Measurements from ENCODE around the gene CACNG7. TPM values are rescaled to one million over a fixed set of nuclear protein-coding genes. Genes with fewer than 3 reads are reported as not detected.

CACNG7 gene
- total and polyA plus RNA-seq, 10 of the 15 experiments (the other 5 are each of a cell fraction or from before 2014, with no cell fraction given): not detected

GRCh38 chr19:53966931-53967330 lies 57.9 kb downstream of the CACNG7 start:
- DNase-seq (ENCODE audit: low read depth, low spot score) (no peak), FAIRE-seq (no peak), ATAC-seq (no peak)
- ChIA-PET SMC1A (ENCODE audit: uncharacterized antibody, unreplicated experiment) (no interaction called here), RAD21 (ENCODE audit: unreplicated experiment) (no interaction called here), CTCF (no interaction called here), POLR2A (no interaction called here)
- in situ Hi-C loops (cut with MboI) (no loop called here), intact Hi-C loops (cut with micrococcal nuclease; ENCODE audit: unreplicated experiment) (no loop called here)
- TF ChIP-seq ZBED1 (IDR thresholded peaks at IDR 0.05; ENCODE audit: borderline replicate concordance) (no peak), ZNF217 (IDR thresholded peaks at IDR 0.05) (no peak), RAD21 (IDR thresholded peaks at IDR 0.05; ENCODE audit: insufficient read depth, low read depth, low read length) (no peak), KLF5 (IDR thresholded peaks at IDR 0.05; ENCODE audit: partially characterized antibody) (no peak), USF2 (IDR thresholded peaks at IDR 0.05; ENCODE audit: borderline replicate concordance, low read depth, low read length) (no peak), ZNF384 (IDR thresholded peaks at IDR 0.05; ENCODE audit: borderline replicate concordance, low read depth, low read length) (no peak), ZZZ3 (IDR thresholded peaks at IDR 0.05; ENCODE audit: control insufficient read depth, insufficient read length, low read depth) (no peak), HDAC6 (IDR thresholded peaks at IDR 0.05; ENCODE audit: unreplicated experiment) (no peak), LARP7 (IDR thresholded peaks at IDR 0.05) (no peak), ZNF274 (IDR thresholded peaks at IDR 0.05; ENCODE audit: insufficient read depth, insufficient read length) (no peak), YBX1 (IDR thresholded peaks at IDR 0.05) (no peak), JUND (IDR thresholded peaks at IDR 0.05; ENCODE audit: low read depth, low read length) (no peak), EGR1 (IDR thresholded peaks at IDR 0.05; ENCODE audit: borderline replicate concordance in 1 of 2, low read depth in 2 of 2, low read length in 2 of 2) (no peak), SPI1 (IDR thresholded peaks at IDR 0.05; ENCODE audit: borderline replicate concordance, insufficient read depth, low read depth, low read length) (no peak), TCF7 (IDR thresholded peaks at IDR 0.05; ENCODE audit: borderline replicate concordance) (no peak), PRDM15 (CRISPR knock-in tag; IDR thresholded peaks at IDR 0.05) (no peak), BCLAF1 (IDR thresholded peaks at IDR 0.05) (no peak), RUNX3 (IDR thresholded peaks at IDR 0.05; ENCODE audit: low read length) (no peak), POLR2AphosphoS5 (IDR thresholded peaks at IDR 0.05; ENCODE audit: low read length) (no peak)
- Histone ChIP-seq H3K4me1 (ENCODE audit: control insufficient read depth, insufficient read depth, low read length) (no peaks in the 10 kb centered on the region), H2AFZ (ENCODE audit: control insufficient read depth, low read depth, low read length) (no peak overlapping the region), H4K20me1 (ENCODE audit: control insufficient read depth, insufficient read depth) (no peaks in the 10 kb centered on the region), H3K27me3 (replicated peaks in 1 of 2; ENCODE audit: control insufficient read depth in 2 of 2, insufficient read depth in 2 of 2, low read length in 1 of 2) (no peaks in the 10 kb centered on the region), H3K27ac (ENCODE audit: control insufficient read depth, insufficient read depth) (no peak overlapping the region), H3K4me3 (no peak overlapping the region), H3K36me3 (ENCODE audit: control insufficient read depth in 2 of 2, insufficient read depth in 2 of 2, low read length in 1 of 2) (no peaks in the 10 kb centered on the region), H3K9me3 (replicated peaks; ENCODE audit: control insufficient read depth, insufficient read depth, low read length) (no peaks in the 10 kb centered on the region; the same call in 2 of the 3 replicates), H3K4me2 (ENCODE audit: control insufficient read depth, insufficient read depth) (no peak overlapping the region), H3K79me2 (ENCODE audit: control insufficient read depth, insufficient read depth, low read length) (no peaks in the 10 kb centered on the region), H3K9ac (ENCODE audit: control insufficient read depth, insufficient read depth, low read length) (no peak overlapping the region)
- BruUV-seq (replicated peaks): no TSS peak
- 52% methylated on average over 7 of the region's 7 CpGs for WGBS (ENCODE audit: insufficient coverage, insufficient replicate concordance, low lambda C conversion rate, missing lambda C conversion rate)

All from GM12878 (cell line).